ENCODE data around the gene JMJD1C.

GRCh38 chr10:63281967-63282366, 183.8 kb downstream of the JMJD1C start:
- TF ChIP-seq YY1 (IDR thresholded peaks at IDR 0.05; ENCODE audit: insufficient read depth, insufficient read length) (no peak), ZNF274 (IDR thresholded peaks at IDR 0.05; ENCODE audit: low read depth, low read length) (no peak), SUZ12 (IDR thresholded peaks at IDR 0.05; ENCODE audit: extremely low read depth, insufficient read depth, insufficient read length) (no peak)

Measured in NT2/D1 (cell line).